Skin of body (tissue), 2 donors: ENCODE data around the gene CACNG6. TPM values are rescaled to one million over a fixed set of nuclear protein-coding genes. Genes with fewer than 3 reads are reported as not detected.
A peak's percentile ranks its signal among the peaks of the same experiment; 100 is the strongest.

ENCODE experiments used
- DNase-seq: peaks from one replicate; lab custom pipeline; 2025; lab: John Stamatoyannopoulos, UW
- total RNA-seq: library from RNA; depleted of rRNA; stranded (reverse); fragments of >200 nt; gene quantifications from one replicate; pipeline ENCODE4 v1.2.3, GENCODE V29; 2014

The CACNG6 gene
- total RNA-seq, 1 donor from 2014 or later = 0.79 TPM

GRCh38 chr19:53966931-53967330, 24.5 kb upstream of the CACNG6 start:
- DNase-seq = no peak

- no peak for DNase-seq
Measured at GRCh38 chr19:53969366-53969765, 22.1 kb upstream of the CACNG6 start.

- no peak for DNase-seq
Measured at GRCh38 chr19:53971673-53972072, 19.8 kb upstream of the CACNG6 start.

GRCh38 chr19:53977429-53977990, 13.9 kb upstream of the CACNG6 start:
- DNase-seq = peak; percentile 50

- DNase-seq = no peak
Measured at GRCh38 chr19:53977991-53978731, 13.3 kb upstream of the CACNG6 start.

GRCh38 chr19:53978975-53979801, 12.2 kb upstream of the CACNG6 start:
- no peak for DNase-seq

- DNase-seq = no peak
Measured at GRCh38 chr19:53980539-53981375, 10.7 kb upstream of the CACNG6 start.

GRCh38 chr19:53981376-53981951, 10.0 kb upstream of the CACNG6 start:
- no peak for DNase-seq

GRCh38 chr19:53982001-53982451, 9.4 kb upstream of the CACNG6 start:
- DNase-seq = no peak

GRCh38 chr19:53982611-53983010, 8.8 kb upstream of the CACNG6 start:
- DNase-seq = no peak

- no peak for DNase-seq
Measured at GRCh38 chr19:53983457-53984289, 7.8 kb upstream of the CACNG6 start.

- no peak for DNase-seq
Measured at GRCh38 chr19:53985863-53986262, 5.6 kb upstream of the CACNG6 start.

- DNase-seq = no peak
Measured at GRCh38 chr19:53988981-53989380, 2.5 kb upstream of the CACNG6 start.

GRCh38 chr19:53989600-53990533, 1.6 kb upstream of the CACNG6 start:
- no peak for DNase-seq

GRCh38 chr19:53992211-53992610, 774 bp downstream of the CACNG6 start:
- no peak for DNase-seq

- DNase-seq = no peak
Measured at GRCh38 chr19:53992815-53993214, 1.4 kb downstream of the CACNG6 start.

- DNase-seq = no peak
Measured at GRCh38 chr19:53993448-53993847, 2.0 kb downstream of the CACNG6 start.

GRCh38 chr19:53994811-53995210, 3.4 kb downstream of the CACNG6 start:
- DNase-seq = no peak

- no peak for DNase-seq
Measured at GRCh38 chr19:53998223-53998622, 6.8 kb downstream of the CACNG6 start.
